HG02642 (cell line): ENCODE measurements around the gene FAM89B.

Experiments used
- ATAC-seq: cut with Tn5 transposase; IDR thresholded peaks from one replicate; pipeline ENCODE4 v1.9.1; 2021; ENCODE audit warnings: mild to moderate bottlenecking; ENCODE audit not compliant: unreplicated experiment, poor library complexity

Gene FAM89B

GRCh38 chr11:65620666-65621065, 48.3 kb downstream of the FAM89B start:
- ATAC-seq: no peak

GRCh38 chr11:65621460-65621859, 49.1 kb downstream of the FAM89B start:
- ATAC-seq: no peak

- no peak for ATAC-seq
Measured at GRCh38 chr11:65622011-65622410, 49.7 kb downstream of the FAM89B start.

GRCh38 chr11:65623177-65623576, 50.8 kb downstream of the FAM89B start:
- ATAC-seq: no peak
